GM23248 (cell line): ENCODE data around the gene AEBP1.

Source experiments
- EZH2 ChIP-seq: fragments of 200-600 bp; sonication (generic); IDR thresholded peaks from 2 replicates; pipeline ENCODE4 v1.6.1; 2018; ENCODE audit warnings: antibody characterized with exemption, mild to moderate bottlenecking; ENCODE audit not compliant: insufficient read depth, poor library complexity, severe bottlenecking
- EZH2phosphoT487 ChIP-seq: fragments of 200-600 bp; sonication (generic); IDR thresholded peaks from 2 replicates; pipeline ENCODE4 v1.6.1; 2018; ENCODE audit warnings: antibody characterized with exemption, moderate library complexity, mild to moderate bottlenecking, low read depth; ENCODE audit not compliant: insufficient read depth

GRCh38 chr7:44057849-44058758 is 46.0 kb upstream of the AEBP1 start:
- TF ChIP-seq EZH2 (no peak), EZH2phosphoT487 (no peak)
